AG08395 (cell line): ENCODE data around the gene RPS6KB1.
"Not testable (repeated sequence)": the region's sequence is repeated elsewhere in the genome, so short reads cannot be mapped to it uniquely, and the experiment has no call there.

ENCODE experiments used
- DNase-seq: peaks from one replicate; pipeline ENCODE4 v3.0.0; 2012; ENCODE audit warnings: mixed read lengths, low spot score

RPS6KB1 gene

DNA sequence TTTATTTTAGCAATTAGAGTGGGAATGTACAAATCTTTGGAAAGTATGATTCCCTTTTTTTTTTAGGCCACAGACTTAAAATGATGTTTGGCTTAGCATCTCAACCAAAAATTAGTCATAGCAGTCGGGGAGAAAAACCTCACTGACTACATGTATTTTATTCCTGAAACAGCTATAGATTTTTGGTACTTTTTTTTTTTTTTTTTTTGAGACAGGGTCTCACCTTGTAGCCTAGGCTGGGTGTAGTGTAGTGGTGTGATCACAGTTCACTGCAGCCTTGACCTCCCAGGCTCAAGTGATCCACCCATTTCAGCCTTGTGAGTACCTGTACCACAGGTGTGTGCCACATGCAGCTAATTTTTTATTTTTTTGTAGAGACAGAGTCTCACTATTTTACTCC, 48.2 kb downstream of the RPS6KB1 start:
- DNase-seq: no peak

DNA sequence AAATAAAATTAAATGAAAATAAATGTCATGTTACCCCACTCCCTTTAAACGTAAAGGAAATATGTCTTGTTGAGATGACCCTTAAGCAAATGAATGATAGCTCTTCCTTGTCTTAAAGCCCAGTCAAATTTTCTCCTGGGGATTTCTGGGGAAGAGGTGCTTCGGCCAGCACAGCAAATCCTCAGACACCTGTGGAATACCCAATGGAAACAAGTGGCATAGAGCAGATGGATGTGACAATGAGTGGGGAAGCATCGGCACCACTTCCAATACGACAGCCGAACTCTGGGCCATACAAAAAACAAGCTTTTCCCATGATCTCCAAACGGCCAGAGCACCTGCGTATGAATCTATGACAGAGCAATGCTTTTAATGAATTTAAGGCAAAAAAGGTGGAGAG, 53.5 kb downstream of the RPS6KB1 start:
- not testable (repeated sequence) for DNase-seq

DNA sequence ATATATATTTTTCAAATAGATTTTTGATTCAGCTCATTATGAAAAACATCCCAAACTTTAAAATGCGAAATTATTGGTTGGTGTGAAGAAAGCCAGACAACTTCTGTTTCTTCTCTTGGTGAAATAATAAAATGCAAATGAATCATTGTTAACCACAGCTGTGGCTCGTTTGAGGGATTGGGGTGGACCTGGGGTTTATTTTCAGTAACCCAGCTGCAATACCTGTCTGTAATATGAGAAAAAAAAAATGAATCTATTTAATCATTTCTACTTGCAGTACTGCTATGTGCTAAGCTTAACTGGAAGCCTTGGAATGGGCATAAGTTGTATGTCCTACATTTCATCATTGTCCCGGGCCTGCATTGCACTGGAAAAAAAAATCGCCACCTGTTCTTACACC, 54.4 kb downstream of the RPS6KB1 start:
- DNase-seq: not testable (repeated sequence)

DNA sequence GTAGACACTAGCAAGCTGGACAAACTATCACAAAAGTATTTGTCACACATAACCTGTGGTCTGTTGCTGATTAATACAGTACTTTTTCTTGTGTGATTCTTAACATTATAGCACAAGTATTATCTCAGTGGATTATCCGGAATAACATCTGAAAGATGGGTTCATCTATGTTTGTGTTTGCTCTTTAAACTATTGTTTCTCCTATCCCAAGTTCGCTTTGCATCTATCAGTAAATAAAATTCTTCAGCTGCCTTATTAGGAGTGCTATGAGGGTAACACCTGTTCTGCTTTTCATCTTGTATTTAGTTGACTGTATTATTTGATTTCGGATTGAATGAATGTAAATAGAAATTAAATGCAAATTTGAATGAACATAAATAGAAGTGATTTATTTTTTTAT, 57.1 kb downstream of the RPS6KB1 start:
- no peak for DNase-seq

DNA sequence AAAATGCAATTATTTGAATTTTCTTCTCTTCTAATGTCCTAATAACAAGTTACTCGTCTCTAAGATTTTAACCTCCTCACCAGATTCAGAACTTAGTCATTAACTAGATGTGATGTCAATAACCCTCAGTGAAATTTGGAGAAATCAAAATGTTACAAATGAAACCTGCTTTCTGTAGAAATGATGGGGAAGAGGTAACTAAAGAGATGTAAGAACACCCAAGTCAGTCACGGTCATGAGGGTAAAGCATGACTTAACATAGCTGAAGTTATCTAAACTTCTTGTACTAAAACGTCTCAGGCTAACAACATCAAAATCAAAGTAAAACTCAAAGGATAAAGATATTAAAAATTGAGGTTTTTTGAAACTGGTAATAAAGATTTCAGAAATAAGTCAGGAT, 61.9 kb downstream of the RPS6KB1 start:
- DNase-seq: no peak

DNA sequence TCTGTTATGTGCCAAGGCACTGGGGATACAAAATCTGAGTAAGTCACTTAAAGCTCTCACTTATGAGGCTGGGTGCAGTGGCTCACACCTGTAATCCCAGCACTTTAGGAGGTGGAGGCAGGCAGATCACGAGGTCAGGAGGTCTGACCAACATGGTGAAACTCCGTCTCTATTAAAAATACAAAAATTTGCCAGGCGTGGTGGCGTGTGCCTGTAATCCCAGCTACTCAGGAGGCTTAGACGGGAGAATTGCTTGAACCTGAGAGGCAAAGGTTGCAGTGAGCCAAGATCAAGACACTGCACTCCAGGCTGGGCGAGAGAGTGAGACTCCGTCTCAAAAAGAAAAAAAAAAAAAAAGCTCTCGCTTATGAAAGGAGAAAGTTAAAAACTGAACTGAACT, 66.7 kb downstream of the RPS6KB1 start:
- DNase-seq: not testable (repeated sequence)

DNA sequence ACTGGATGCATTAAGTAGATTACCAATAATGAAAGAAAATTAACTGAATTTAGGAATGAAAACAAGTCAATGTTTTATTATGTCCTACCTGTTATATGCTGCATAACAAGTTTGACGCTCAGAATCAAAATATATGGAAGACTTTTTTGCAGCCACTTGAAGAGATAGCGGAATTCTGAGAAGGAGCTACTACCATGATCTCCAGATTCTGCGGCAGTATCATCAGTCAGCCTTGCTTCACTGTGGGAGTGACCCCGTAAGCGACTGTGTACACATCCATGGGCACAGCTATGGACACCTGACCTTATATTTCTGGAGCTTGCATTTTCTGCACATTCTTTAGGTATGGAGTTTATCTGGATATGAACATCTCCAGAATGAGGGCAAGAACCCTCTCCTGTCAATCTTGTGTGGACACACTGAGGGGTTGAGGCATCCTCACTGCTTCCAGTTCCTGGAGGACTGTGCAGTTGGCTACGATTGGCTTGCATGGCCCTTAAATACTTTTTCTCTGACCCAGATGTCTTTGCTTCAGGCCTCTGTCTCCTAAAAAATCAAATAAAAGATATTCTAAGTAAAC, 69.9 kb downstream of the RPS6KB1 start:
- DNase-seq: no peak

DNA sequence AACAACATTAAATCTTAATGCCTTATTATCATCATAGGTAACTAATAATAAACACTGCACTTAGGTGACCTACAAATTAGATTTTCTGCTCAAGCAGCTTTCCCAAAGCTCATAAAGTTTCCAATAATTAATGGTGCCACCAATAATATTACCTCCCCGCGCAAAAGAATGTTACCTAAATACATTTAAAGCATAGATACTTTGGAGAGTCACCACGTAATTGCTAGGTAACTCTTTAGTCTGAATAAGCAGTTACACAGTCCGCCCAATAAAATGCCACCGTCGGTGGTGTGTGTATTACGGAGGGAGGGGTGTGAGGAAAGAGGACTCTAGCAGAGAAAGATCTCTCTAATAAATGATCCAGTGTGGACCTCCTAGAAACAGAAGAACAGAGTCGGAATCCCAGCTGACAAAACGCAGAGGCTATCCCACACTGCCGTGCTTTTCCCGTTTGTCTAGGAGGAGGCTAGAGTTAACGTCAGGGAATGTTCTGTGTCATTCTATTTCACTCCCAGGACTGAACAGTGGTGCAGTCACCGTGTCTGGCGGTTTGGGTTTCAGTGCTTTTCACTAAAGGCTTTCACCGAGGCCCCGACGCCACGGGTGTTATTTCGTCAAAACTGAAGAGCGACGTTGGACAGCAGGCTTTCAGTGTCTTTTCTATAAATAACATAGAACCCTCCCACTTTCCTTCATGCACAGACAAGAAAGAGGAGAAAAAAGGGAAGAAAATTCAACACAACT, 71.0 kb downstream of the RPS6KB1 start:
- DNase-seq: peak; percentile 54

DNA sequence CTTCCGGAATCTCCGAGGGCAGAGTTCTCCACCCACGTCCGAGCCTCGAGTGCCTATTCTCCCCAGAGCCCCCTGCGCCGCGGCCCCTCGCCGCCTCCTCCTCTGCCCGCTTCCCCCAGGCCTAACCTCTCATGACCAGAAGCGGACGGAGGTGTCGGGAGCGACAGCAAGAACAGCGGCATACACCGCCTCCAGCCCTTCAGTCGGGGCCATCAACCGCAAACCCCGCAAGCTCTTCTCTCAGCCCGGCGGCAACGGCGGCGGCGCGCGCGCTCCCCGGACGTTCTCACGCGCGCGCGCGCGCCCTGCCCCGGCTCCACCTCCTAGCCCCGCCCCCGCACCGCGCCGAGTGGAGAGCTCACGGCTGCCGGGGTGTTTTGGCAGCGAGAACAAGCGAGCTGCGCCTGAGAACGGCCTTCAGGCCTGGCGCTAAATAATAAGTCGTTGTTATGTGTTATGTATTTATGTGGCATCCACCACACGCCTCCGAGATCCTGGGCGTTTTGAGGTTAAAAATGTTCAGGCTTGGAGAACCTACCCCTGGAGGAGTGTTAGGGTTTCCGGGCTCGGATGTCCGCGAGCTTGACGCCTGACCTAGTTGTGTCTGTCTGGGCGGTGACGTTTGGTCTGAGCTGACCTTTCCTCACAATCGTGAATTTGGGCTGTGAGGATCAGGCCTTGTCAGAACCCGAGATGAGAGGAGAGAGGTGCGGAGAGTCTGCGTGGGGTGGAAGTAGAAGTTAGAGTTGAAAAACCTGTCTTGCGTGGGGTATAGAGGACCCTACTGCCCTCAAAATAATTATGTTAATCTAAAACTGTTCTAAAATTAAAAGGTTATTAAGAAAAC, 71.8 kb downstream of the RPS6KB1 start, which contains the start of gene RNFT1:
Gene RNFT1, minus strand, starts transcription at position 259 of the 847 bp plus-strand sequence. Its CDS starts 77 bp downstream, at position 182.
- peak; percentile 93 for DNase-seq

DNA sequence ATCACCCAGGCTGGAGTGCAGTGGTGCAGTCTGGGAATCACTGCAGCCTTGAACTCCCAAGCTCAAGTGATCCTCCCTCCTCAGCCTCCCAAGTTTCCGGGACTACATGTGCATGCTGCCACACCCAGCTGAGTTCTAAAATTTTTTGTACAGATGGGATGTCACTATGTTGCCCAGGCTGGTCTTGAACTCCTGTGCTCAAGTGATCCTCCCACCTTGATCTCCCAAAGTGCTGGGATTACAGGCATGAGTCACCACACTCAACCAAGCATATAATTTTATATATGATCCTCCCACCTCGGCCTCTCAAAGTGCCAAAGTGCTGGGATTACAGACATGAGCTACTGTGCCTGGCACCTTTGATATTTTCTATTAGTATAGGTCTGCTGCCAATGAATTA, 78.8 kb downstream of the RPS6KB1 start:
- DNase-seq: not testable (repeated sequence)

DNA sequence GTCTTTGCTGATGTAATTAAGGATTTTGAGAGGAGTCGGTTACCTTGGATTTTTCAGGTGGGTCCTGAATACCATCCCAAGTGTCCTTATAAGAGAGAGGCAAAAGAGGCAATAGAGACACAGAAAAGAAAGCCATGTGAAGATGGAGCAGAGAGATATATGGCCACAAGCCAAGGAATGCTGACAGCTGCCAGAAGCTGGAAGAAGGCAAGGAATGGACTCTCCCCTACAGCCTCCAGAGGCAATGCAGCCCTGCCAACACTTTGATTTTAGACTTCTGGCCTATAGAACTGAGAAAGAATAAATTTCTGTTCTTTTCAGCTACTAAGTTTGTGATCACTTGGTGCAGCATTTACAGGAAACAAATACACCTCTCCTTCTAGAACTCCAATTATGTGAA, 79.9 kb downstream of the RPS6KB1 start:
- DNase-seq: no peak

DNA sequence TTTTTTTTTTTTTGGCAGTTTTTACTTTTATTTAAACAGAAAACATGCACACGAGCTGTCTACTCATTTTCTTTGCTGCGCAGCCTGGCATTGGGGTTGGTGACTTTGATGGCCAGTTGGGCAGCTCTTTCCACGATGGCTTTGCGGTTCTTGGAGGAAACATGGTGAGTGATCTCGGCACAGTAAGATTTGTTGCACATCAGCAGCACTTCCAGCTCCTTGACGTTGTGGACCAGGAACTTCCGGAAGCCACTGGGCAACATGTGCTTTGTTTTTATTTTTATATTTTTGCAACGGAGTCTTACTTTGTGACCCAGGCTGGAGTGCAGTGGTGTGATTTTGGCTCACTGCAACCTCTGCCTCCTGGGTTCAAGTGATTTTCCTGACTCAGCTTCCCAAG, 80.6 kb downstream of the RPS6KB1 start:
- DNase-seq: not testable (repeated sequence)

DNA sequence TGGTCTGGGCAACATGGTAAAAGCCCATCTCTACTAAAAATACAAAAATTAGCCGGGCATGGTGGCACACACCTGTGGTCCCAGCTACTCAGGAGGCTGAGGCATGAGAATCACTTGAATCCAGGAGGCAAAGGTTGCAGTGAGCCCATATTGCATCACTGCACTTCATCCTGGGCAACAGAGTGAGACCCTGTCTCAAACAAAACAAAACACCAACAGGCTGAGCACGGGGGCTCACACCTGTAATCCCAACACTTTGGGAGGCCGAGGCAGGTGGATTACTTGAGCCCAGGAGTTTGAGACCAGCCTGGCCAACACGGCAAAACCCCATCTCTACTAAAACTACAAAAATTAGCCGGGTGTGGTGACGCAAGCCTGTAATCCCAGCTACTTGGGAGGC, 82.2 kb downstream of the RPS6KB1 start:
- DNase-seq: not testable (repeated sequence)

DNA sequence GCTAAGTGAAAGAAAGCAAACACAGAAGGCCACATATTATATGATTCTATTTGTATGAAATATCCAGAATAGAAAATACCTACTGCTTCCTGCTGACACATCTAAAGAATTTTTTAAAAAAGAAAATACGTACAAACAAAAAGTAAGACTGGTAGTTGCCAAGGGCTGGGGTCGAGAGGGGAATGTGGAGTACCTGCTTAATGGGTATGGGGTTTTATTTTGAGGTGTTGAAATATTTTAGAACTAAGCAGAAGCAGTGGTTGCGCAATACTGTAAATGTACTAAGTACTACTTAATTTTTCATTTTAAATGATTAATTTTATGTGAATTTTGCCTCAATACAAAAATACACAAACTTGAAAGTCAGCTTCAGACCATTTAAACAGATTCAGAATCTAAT, 103.7 kb downstream of the RPS6KB1 start:
- DNase-seq: not testable (repeated sequence)
